OCI-LY3 (cell line): ENCODE data around the gene C2CD4B.

Experiments
- EZH2phosphoT487 ChIP-seq: fragments of 200-600 bp; shearing (Covaris generic); IDR thresholded peaks from 2 replicates; pipeline ENCODE4 v1.6.1; 2018; ENCODE audit warnings: antibody characterized with exemption, mixed run types, low read depth
- TF ChIP-seq, protein P1 (sequence below): fragments of 200-600, 300-600 bp; sonication (generic); IDR thresholded peaks from 2 replicates; pipeline ENCODE4 v1.5.1; 2014; ENCODE audit warnings: antibody characterized with exemption, low read length, low read depth

DNA sequence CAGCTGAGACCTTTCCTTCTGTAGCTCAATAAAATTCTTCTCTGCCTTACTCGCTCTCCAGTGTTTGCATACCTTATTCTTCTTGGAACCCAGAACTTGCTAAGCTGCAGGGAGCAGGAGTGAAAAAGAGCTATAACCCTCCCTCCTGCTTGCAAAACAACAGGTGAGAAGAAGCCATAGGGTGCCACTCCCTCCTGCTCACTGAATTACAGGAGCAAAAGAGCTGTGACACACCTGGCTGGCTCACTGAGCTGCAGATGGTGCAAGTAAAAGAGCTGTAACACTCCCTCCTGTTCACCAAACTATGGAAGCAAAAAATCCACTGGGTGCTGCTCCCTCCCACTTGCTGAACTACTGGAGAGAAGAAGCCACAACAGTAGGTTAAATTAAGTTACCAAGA, 44.2 kb upstream of the C2CD4B start:
- TF ChIP-seq, protein P1, sequence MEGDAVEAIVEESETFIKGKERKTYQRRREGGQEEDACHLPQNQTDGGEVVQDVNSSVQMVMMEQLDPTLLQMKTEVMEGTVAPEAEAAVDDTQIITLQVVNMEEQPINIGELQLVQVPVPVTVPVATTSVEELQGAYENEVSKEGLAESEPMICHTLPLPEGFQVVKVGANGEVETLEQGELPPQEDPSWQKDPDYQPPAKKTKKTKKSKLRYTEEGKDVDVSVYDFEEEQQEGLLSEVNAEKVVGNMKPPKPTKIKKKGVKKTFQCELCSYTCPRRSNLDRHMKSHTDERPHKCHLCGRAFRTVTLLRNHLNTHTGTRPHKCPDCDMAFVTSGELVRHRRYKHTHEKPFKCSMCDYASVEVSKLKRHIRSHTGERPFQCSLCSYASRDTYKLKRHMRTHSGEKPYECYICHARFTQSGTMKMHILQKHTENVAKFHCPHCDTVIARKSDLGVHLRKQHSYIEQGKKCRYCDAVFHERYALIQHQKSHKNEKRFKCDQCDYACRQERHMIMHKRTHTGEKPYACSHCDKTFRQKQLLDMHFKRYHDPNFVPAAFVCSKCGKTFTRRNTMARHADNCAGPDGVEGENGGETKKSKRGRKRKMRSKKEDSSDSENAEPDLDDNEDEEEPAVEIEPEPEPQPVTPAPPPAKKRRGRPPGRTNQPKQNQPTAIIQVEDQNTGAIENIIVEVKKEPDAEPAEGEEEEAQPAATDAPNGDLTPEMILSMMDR: no peak
- no peak for TF ChIP-seq EZH2phosphoT487
